Middle frontal gyrus (tissue), 1 donor: ENCODE results near the gene CHD6.

Source experiments
- DNase-seq: peaks from one replicate; pipeline ENCODE4 v3.0.0-alpha.2; 2015; ENCODE audit warnings: low spot score; ENCODE audit errors: extremely low spot score

Gene CHD6

GRCh38 chr20:41580350-41580749 is 37.8 kb downstream of the CHD6 start:
- no peak for DNase-seq

GRCh38 chr20:41577129-41578009 is 40.8 kb downstream of the CHD6 start:
- no peak for DNase-seq

DNA sequence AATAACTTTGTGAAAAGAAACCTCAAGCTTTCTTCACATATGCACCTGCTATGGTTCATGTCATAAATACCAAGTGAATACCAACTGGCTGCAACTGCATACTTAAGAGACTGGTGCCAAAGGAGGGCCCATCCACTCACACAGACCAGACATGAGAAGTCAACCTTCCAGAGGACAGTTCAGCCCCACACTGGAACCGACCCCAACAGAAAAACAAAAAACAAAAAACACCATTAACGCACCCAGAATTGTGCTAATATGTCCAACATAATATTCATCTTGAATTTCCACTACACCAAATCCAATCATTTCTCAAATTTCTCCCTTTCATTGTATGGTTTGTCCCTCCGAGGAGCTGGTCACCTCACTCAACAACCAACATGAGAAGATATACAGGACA is 42.8 kb downstream of the CHD6 start:
- DNase-seq, result no peak

GRCh38 chr20:41574802-41575389 is 43.3 kb downstream of the CHD6 start:
- no peak for DNase-seq

GRCh38 chr20:41573955-41574354 is 44.2 kb downstream of the CHD6 start:
- DNase-seq, result no peak

- no peak for DNase-seq
These were observed 46.1 kb downstream of the CHD6 start for GRCh38 chr20:41572010-41572572.

DNA sequence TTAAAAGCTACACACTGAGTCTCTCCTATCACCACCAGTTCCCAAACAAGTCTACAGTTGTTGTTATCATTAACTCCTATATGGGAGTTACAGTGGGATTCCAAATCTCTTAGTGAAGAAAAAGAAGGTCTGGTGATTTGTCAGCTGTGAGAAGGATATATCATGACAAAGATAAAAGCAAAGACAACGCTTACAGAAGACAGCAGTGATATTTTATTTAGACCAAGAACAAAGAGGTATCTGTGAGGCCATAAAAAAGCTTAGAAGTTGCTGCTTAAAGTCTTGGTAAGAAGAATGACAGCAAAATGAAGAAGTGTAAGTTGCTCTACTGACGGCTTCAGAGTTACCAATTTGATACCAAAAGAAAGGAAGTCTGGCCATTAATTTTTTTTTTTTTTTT is 47.2 kb downstream of the CHD6 start:
- no peak for DNase-seq

GRCh38 chr20:41570557-41570956 is 47.6 kb downstream of the CHD6 start:
- no peak for DNase-seq

GRCh38 chr20:41567615-41568014 is 50.6 kb downstream of the CHD6 start:
- no peak for DNase-seq

- DNase-seq, result no peak
These were observed 51.2 kb downstream of the CHD6 start for GRCh38 chr20:41566896-41567527.

- no peak for DNase-seq
These were observed 55.1 kb downstream of the CHD6 start for GRCh38 chr20:41563087-41563486.

DNA sequence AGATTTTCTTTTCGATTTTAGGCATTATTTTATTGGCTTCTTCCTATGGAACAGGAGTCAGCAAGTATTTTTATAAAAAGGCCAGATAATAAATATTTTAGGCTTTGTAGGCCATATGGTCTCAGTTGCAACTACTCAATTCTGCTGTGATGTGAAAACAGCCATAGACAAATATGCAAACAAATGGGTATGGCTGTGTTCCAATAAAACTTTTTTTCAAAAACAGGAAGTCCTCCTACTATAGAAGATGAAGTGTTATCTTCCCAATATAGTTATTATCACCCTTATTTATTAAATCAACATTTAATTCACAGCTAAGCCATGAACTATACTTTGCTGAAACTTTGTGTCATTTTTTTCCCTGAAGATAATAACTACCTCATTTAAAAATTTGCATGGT is 57.2 kb downstream of the CHD6 start:
- DNase-seq, result no peak

GRCh38 chr20:41559658-41560057 is 58.5 kb downstream of the CHD6 start:
- DNase-seq, result no peak

DNA sequence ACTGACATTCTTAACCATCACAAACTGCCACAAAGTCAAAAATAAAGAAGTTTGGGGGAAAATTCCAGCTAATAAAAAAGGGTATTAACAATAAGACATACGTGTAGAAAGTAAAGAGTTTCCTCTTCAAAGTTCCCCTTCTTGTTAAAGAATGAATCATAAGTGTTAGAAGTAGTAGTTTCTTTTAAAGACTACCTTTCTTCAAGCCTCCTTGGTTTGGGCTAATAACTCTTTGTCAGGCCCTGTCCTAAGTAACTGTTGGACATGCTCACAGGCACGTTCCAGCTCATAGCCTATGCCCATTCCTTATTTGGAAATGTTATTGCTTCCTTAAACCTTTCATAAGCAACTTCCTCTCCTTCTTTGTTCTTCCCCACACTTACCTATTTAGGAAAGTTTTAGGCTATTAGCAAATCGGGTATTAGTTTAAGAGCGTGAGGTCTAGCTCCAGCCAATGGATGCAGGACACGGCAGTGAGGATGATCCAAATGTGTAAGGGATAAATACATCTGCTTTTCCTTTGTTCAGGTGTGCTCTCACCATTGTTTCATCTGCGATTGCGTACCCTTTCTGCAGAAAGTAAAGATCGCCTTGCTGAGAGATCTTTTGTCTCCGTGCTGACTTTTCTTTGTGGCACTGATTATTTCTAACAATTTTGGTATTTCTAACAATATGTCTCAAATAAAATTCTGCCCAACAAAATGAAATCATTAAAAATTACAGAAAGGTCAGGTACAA is 64.9 kb downstream of the CHD6 start:
- no peak for DNase-seq

- no peak for DNase-seq
These were observed 65.7 kb downstream of the CHD6 start for GRCh38 chr20:41552295-41553068.

GRCh38 chr20:41551011-41551705 is 67.0 kb downstream of the CHD6 start:
- DNase-seq, result no peak

DNA sequence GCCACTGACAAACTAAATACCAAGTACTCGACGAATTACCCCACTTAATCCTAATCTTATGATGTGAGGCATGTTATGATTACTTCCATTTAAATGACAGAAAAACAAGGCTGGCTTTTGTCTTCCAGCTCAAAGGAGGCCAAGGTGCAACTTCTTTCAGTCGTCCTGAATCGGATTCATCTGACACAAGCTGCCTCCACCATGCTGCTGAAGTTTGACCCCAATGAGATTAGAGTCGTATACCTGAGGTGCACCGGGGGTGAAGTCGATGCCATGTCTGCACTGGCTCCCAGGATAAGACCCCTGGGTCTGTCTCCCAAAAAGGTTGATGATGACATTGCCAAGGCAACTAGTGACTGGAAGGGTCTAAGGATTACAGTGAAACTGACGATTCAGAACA is 71.0 kb downstream of the CHD6 start:
- no peak for DNase-seq

GRCh38 chr20:41546535-41546934 is 71.6 kb downstream of the CHD6 start:
- no peak for DNase-seq

DNA sequence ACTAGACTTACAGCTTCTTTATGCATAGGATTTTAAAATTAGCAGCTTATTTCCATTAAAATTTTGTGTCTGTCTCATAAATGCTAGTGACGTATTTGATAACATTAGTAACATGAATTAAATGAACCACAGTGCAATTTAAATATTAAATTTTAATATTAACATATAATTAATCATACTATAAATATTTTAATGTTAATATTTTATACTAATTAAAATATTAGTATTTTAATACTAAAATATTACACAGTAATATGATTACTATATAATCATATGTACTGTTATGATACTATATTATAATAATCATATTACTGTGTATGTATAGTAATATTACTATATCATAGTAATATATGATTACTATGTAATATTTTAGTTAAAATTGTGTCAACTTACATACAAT is 73.7 kb downstream of the CHD6 start:
- DNase-seq, result no peak

DNA sequence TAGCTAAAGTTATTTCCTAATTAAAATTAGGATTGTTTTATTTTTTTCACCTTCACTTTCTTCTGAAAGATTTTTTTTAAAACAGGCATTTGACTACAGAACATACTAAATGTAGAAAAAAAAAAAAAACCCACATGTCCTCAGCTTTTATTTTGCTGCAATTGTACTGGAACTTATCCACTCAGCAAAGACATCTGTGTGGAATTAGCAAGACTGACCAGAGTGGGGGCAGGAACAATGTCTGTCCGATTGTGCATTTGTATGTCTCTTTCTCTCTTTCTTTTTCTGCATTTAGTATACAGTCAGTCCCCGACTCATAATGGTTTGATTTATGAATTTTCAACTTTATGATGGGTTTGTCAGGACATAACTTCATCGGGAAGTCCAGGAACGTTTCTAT is 77.3 kb downstream of the CHD6 start:
- DNase-seq, result no peak
